Skeletal muscle tissue (tissue), 4 donors: ENCODE measurements around the gene PDE3B. TPM values are rescaled to one million over a fixed set of nuclear protein-coding genes. Genes with fewer than 3 reads are reported as not detected.
"Not testable (repeated sequence)": the region's sequence is repeated elsewhere in the genome, so short reads cannot be mapped to it uniquely, and the experiment has no call there.

Source experiments
- H3K27ac ChIP-seq: one replicate; pipeline ENCODE4 v1.7.0; 2013; ENCODE audit warnings: mild to moderate bottlenecking, low read depth, low read length, inconsistent platforms
- H3K27me3 ChIP-seq, 3 donors: one replicate each; pipeline ENCODE4 v1.7.0; 2013; ENCODE audit warnings: low read length in 3 of 3; ENCODE audit not compliant: control insufficient read depth in 3 of 3, insufficient read depth in 3 of 3
- H3K36me3 ChIP-seq, 3 donors: one replicate each; pipeline ENCODE4 v1.7.0; 2013; ENCODE audit warnings: low read length in 3 of 3; ENCODE audit not compliant: control insufficient read depth in 3 of 3, insufficient read depth in 3 of 3
- H3K4me1 ChIP-seq, 3 donors: one replicate each; pipeline ENCODE4 v1.7.0; 2013; ENCODE audit warnings: low read length in 3 of 3, mild to moderate bottlenecking in 3 of 3; ENCODE audit not compliant: control insufficient read depth in 3 of 3, insufficient read depth in 3 of 3
- H3K4me3 ChIP-seq, 3 donors: one replicate each; pipeline ENCODE4 v1.7.0; 2013; ENCODE audit warnings: low read length in 3 of 3
- H3K9ac ChIP-seq, 3 donors: one replicate each; pipeline ENCODE4 v1.7.0; 2013; ENCODE audit warnings: low read length in 3 of 3, mild to moderate bottlenecking in 3 of 3, moderate library complexity in 2 of 3, low read depth in 1 of 3
- H3K9me3 ChIP-seq, 3 donors: one replicate each; pipeline ENCODE4 v1.7.0; 2013; ENCODE audit warnings: low read length in 3 of 3; ENCODE audit not compliant: control insufficient read depth in 3 of 3
- total RNA-seq: library from RNA; depleted of rRNA; stranded (reverse); fragments of >200 nt; gene quantifications from one replicate; pipeline ENCODE4 v1.2.3, GENCODE V29; 2014
- donor health status: Osteomylitis.

Gene PDE3B
- total RNA-seq: 5.2 TPM

DNA sequence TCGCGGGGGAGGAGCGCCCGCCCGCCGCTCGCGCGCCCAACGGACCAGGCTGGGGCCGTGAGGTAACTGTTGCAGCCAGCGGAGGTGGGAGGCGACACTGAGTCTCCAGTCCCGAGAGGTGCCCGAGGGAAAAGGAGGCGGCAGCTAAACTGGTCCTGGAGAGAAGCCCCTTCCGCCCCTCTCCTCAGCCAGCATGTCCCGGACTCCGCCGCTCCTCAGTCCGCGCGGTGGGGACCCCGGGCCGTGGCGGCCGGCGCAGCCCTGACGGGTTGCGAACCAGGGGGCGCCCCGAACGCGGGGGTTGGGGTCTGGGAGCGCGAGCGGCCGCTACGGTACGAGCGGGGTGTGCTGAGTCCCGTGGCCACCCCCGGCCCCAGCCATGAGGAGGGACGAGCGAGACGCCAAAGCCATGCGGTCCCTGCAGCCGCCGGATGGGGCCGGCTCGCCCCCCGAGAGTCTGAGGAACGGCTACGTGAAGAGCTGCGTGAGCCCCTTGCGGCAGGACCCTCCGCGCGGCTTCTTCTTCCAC is at the start of gene PDE3B:
TSS of gene PDE3B (plus strand) at position 108 of the 529 bp plus-strand sequence. CDS start at position 380, 272 bp downstream.
- H3K9ac ChIP-seq: peak within 1 kb of the TSS; percentile 45 to 68 (median 60)
- no peaks in the 10 kb centered on the region for H3K36me3 ChIP-seq
- no peaks in the 10 kb centered on the region for H3K9me3 ChIP-seq
- H3K27me3 ChIP-seq: peaks cover 13 to 14% (median 13%) of the 10 kb centered on the region in 3 donors
- H3K27ac ChIP-seq: no peak within 1 kb of the TSS
- peak within 1 kb of the TSS; percentile 75 to 77 (median 77) for H3K4me3 ChIP-seq
- peaks cover 5 to 7% (median 6%) of the 10 kb centered on the region in 3 donors for H3K4me1 ChIP-seq

DNA sequence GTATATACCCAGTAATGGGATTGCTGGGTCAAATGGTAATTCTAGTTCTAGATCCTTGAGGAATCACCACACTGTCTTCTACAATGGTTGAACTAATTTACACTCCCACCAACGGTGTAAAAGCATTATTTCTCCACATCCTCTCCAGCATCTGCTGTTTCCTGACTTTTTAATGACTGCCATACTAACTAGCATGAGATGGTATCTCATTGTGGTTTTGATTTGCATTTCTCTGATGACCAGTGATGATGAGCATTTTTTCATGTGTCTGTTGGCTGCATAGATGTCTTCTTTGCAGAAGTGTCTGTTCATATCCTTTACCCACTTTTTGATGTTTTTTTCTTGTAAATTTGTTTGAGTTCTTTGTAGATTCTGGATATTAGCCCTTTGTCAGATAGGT is 48.3 kb upstream of the PDE3B start:
- not testable (repeated sequence) for H3K4me1 ChIP-seq, H3K4me3 ChIP-seq, H3K36me3 ChIP-seq, H3K27ac ChIP-seq, H3K27me3 ChIP-seq, H3K9ac ChIP-seq, H3K9me3 ChIP-seq

DNA sequence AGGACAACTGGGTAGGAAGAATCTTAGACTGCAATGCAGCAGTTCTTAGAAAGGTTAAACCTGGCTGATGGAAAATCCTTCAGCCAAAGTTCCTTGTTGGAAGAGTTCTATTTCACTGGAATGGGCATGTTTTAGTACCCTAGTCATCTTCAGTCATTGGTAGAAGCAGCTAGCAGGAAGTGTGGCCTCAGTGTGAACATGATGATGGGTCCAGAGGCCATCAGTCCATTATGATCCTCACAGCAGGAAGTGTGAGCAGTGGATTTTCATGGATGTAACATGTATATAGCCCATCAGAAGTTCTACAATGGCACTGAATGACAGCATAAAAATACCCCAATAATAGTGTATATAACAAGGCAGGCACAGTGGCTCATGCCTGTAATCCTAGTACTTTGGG is 35.9 kb upstream of the PDE3B start:
- H3K9me3 ChIP-seq: peaks cover 0 to 2% (median 0%) of the 10 kb centered on the region in 3 donors

DNA sequence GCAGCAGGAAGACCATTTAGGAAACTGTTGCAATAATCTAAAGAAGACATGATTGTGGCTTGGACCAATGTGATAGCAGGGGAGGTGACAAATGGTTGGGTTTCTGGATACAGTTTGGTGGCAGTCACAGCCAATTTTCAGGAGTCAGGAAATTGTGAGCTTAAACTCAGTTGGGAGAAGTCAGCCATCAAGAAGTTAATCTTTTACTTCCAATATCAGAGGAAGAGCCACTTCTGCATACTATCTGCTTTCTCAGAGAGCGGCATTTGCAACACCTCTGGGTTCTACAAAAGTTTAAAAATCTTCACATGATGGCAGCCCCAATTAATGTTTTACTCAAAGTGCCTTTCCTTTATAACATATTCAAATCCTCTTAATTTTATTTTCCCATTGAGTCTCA is 33.7 kb upstream of the PDE3B start:
- H3K27ac ChIP-seq: no peak overlapping the region
- peaks cover 0 to 2% (median 0%) of the 10 kb centered on the region in 3 donors for H3K9me3 ChIP-seq
- H3K9ac ChIP-seq: no peak overlapping the region
- H3K4me1 ChIP-seq: no peaks in the 10 kb centered on the region
- no peaks in the 10 kb centered on the region for H3K36me3 ChIP-seq
- no peak overlapping the region for H3K4me3 ChIP-seq
- H3K27me3 ChIP-seq: no peaks in the 10 kb centered on the region

More for the DNA sequence above, 35.9 kb upstream of the PDE3B start:
- Histone ChIP-seq H3K9ac (no peak overlapping the region), H3K27ac (no peak overlapping the region), H3K4me1 (no peaks in the 10 kb centered on the region), H3K27me3 (no peaks in the 10 kb centered on the region), H3K36me3 (no peaks in the 10 kb centered on the region), H3K4me3 (no peak overlapping the region)

GRCh38 chr11:14611939-14612338 is 31.7 kb upstream of the PDE3B start:
- no peak overlapping the region for H3K9ac ChIP-seq
- peaks cover 0 to 2% (median 0%) of the 10 kb centered on the region in 3 donors for H3K9me3 ChIP-seq
- H3K36me3 ChIP-seq: no peaks in the 10 kb centered on the region
- no peaks in the 10 kb centered on the region for H3K4me1 ChIP-seq
- no peak overlapping the region for H3K4me3 ChIP-seq
- H3K27me3 ChIP-seq: no peaks in the 10 kb centered on the region
- no peak overlapping the region for H3K27ac ChIP-seq

GRCh38 chr11:14612694-14613093 is 30.9 kb upstream of the PDE3B start:
- no peaks in the 10 kb centered on the region for H3K36me3 ChIP-seq
- no peaks in the 10 kb centered on the region for H3K27me3 ChIP-seq
- no peaks in the 10 kb centered on the region for H3K9me3 ChIP-seq
- H3K27ac ChIP-seq: no peak overlapping the region
- H3K4me3 ChIP-seq: no peak overlapping the region
- H3K4me1 ChIP-seq: no peaks in the 10 kb centered on the region
- H3K9ac ChIP-seq: no peak overlapping the region

DNA sequence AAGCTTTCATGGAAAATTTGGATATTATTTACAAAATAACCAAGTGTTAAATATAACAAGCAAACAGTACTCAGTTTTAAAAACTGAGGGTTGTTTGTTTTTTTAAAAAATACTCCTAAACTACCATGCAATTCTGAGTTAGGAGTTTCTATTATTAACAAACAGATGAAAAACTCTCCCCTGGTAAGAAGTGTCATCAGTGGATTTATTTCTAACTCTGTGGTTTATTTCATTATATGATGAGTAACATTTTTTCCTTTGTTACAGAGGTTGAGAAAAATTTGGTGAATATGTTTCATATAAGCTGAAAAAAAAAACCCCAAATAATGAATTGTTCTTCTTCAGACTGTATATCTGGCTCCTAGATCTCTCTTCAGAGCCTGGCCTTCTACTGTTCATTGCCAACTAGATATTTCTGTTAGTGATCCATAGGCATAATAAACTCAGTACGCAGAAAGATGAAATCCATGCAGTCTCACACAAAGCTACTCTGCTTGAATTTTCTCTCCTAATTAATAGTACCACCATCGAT is 29.4 kb upstream of the PDE3B start:
- Histone ChIP-seq H3K36me3 (no peaks in the 10 kb centered on the region), H3K9ac (no peak overlapping the region), H3K27me3 (no peaks in the 10 kb centered on the region), H3K4me1 (no peaks in the 10 kb centered on the region), H3K9me3 (no peaks in the 10 kb centered on the region), H3K4me3 (no peak overlapping the region), H3K27ac (no peak overlapping the region)

DNA sequence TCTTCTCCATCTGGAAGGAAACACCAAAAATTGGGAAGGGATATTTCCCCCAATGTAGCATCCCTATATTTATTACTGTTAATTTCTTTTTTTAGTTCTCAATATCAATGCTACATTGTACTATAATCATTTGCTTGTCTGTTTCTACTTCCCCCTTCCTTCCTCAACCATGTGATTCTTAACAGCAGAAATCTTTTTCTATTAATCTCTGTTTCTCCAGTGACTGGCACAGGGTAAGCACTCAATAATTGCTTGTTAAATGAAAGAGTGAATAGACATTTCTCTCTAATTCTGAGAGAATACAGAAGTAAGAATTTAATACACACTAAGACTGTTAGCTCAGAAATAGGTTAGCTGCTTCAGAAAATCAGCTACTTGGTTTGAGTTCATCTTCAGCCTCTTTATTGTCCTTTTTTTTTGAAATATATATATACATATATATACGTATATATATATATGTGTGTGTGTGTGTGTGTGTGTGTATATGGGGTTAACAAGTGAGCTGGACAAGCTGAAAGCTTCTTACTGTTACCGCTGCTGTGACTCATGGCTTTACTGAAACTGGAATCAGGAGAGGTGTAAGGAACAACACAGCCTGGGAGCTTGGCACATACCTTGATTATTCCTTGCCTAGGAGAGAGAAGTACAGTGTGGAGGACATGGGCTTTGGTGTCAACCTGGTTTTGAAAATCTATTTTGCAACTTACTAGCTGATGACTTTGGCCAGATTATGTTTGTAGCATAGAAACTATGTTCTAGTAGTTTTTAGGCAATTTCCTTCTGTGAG is 26.2 kb upstream of the PDE3B start:
- H3K9ac ChIP-seq: no peak overlapping the region
- no peak overlapping the region for H3K27ac ChIP-seq
- H3K4me3 ChIP-seq: no peak overlapping the region
- H3K36me3 ChIP-seq: no peaks in the 10 kb centered on the region
- H3K4me1 ChIP-seq: no peaks in the 10 kb centered on the region
- H3K27me3 ChIP-seq: no peaks in the 10 kb centered on the region
- H3K9me3 ChIP-seq: no peaks in the 10 kb centered on the region

DNA sequence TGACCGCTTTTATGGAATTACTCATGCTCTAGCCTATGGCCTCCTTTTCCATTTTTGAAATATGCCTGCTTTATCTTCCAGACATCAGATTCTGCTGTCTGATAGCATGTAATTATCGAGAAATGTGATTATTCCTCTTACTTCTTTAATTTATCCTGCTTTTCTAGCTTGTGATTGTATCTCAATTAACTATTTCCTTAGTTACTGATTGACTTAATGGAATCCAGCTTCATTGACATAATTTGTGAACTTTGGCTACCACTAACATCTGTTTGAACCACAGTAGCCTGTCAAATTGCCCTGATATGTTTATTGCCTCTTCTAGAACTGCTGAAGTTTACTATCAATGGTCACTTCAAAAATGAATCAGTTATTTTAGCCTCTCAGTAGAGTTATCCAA is 25.5 kb upstream of the PDE3B start:
- Histone ChIP-seq H3K9ac (no peak overlapping the region), H3K27me3 (no peaks in the 10 kb centered on the region), H3K36me3 (no peaks in the 10 kb centered on the region), H3K4me1 (no peaks in the 10 kb centered on the region), H3K4me3 (no peak overlapping the region), H3K9me3 (no peaks in the 10 kb centered on the region), H3K27ac (no peak overlapping the region)
